Ishikawa (cell line): ENCODE measurements around the gene COMMD4.
"Not testable (repeated sequence)": the region's sequence is repeated elsewhere in the genome, so short reads cannot be mapped to it uniquely, and the experiment has no call there.

Source experiments
- CEBPB ChIP-seq: IDR thresholded peaks from 2 replicates; pipeline ENCODE4 v1.6.1; 2012
- CREB1 ChIP-seq: IDR thresholded peaks from 2 replicates; pipeline ENCODE4 v1.6.1; 2012; ENCODE audit warnings: low read depth
- FOXM1 ChIP-seq: IDR thresholded peaks from 2 replicates; pipeline ENCODE4 v1.6.1; 2012; ENCODE audit warnings: low read depth, borderline replicate concordance
- NFIC ChIP-seq: IDR thresholded peaks from 2 replicates; pipeline ENCODE4 v1.6.1; 2012
- RAD21 ChIP-seq: IDR thresholded peaks from 2 replicates; pipeline ENCODE4 v1.6.1; 2012; ENCODE audit warnings: low read depth
- REST ChIP-seq: IDR thresholded peaks from 2 replicates; pipeline ENCODE4 v1.6.1; 2012; ENCODE audit warnings: low read depth, mild to moderate bottlenecking
- TCF12 ChIP-seq: IDR thresholded peaks from 2 replicates; pipeline ENCODE4 v1.6.1; 2012; ENCODE audit warnings: low read depth

GRCh38 chr15:75312548-75312947 is 23.3 kb upstream of the COMMD4 start:
- TF ChIP-seq CEBPB, CREB1, NFIC, TCF12, RAD21, FOXM1, REST: not testable (repeated sequence)
